ENCODE data around the gene SOWAHA. TPM values are rescaled to one million over a fixed set of nuclear protein-coding genes. Genes with fewer than 3 reads are reported as not detected.

Gene SOWAHA
- total RNA-seq, 1 donor from 2014 or later: 0.20 TPM

DNA sequence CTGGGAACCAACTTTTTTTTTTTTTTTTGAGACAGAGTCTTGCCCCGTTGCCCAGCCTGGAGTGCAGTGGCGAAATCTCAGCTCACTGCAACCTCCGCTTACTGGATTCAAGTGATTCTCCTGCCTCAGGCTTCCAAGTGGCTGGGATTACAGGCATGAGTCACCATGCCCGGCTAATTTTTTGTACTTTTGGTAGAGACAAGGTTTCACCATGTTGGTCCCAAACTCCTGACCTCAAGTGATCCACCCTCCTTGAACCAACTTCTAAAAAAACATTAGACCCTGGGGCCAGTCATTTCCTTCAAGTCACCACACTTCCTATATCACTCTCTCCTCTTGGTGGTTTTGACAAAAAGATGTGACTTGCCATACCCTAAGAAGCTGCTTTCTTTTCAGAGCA is 28.2 kb downstream of the SOWAHA start:
- Histone ChIP-seq H3K4me1 (ENCODE audit: insufficient read depth, low read length) (peaks cover 14% of the 10 kb centered on the region), H3K79me2 (ENCODE audit: insufficient read depth, low read length) (no peaks in the 10 kb centered on the region), H2AFZ (ENCODE audit: low read depth, low read length) (no peak overlapping the region), H3K9ac (ENCODE audit: low read length) (no peak overlapping the region), H3K4me3 (ENCODE audit: insufficient read depth, low read depth, low read length) (no peak overlapping the region), H3K27me3 (ENCODE audit: insufficient read depth, low read length) (no peaks in the 10 kb centered on the region), H3K4me2 (ENCODE audit: low read length) (no peak overlapping the region), H3K27ac (ENCODE audit: low read depth, low read length) (no peak overlapping the region), H3K36me3 (ENCODE audit: insufficient read depth, low read length) (no peaks in the 10 kb centered on the region), H4K20me1 (ENCODE audit: insufficient read depth, low read length) (no peaks in the 10 kb centered on the region), H3K9me3 (ENCODE audit: insufficient read depth, low read depth, low read length) (no peaks in the 10 kb centered on the region)
- Mint-ChIP-seq H3K36me3 (ENCODE audit: low read depth, unreplicated experiment) (no peaks in the 10 kb centered on the region), H3K9me3 (ENCODE audit: unreplicated experiment) (peaks cover 2% of the 10 kb centered on the region), H3K27me3 (ENCODE audit: low read depth, unreplicated experiment) (no peaks in the 10 kb centered on the region), H3K4me3 (ENCODE audit: unreplicated experiment) (no peak overlapping the region), H3K27ac (ENCODE audit: unreplicated experiment) (no peak overlapping the region), H3K4me1 (ENCODE audit: low read depth, unreplicated experiment) (peaks cover 14% of the 10 kb centered on the region)
- no peak for DNase-seq (ENCODE audit: low read depth)
- FAIRE-seq: no peak
- TF ChIP-seq EZH2 (IDR thresholded peaks at IDR 0.05; ENCODE audit: insufficient read depth, low read length) (no peak), CTCF (IDR thresholded peaks at IDR 0.05; ENCODE audit: insufficient read depth, low read depth, low read length) (no peak)

GRCh38 chr5:132848270-132848669 is 35.2 kb downstream of the SOWAHA start:
- no peaks in the 10 kb centered on the region for H3K36me3 ChIP-seq (ENCODE audit: insufficient read depth, low read length)
- no peaks in the 10 kb centered on the region for H3K27me3 ChIP-seq (ENCODE audit: insufficient read depth, low read length)
- Mint-ChIP-seq H3K36me3 (ENCODE audit: low read depth, unreplicated experiment) (no peaks in the 10 kb centered on the region), H3K4me1 (ENCODE audit: low read depth, unreplicated experiment) (peaks cover 11% of the 10 kb centered on the region), H3K9me3 (ENCODE audit: unreplicated experiment) (no peaks in the 10 kb centered on the region), H3K27me3 (ENCODE audit: low read depth, unreplicated experiment) (no peaks in the 10 kb centered on the region), H3K27ac (ENCODE audit: unreplicated experiment) (no peak overlapping the region), H3K4me3 (ENCODE audit: unreplicated experiment) (no peak overlapping the region)
- H3K4me1 ChIP-seq (ENCODE audit: insufficient read depth, low read length): no peaks in the 10 kb centered on the region
- H3K79me2 ChIP-seq (ENCODE audit: insufficient read depth, low read length): no peaks in the 10 kb centered on the region
- no peak overlapping the region for H3K4me3 ChIP-seq (ENCODE audit: insufficient read depth, low read depth, low read length)
- no peak for TF ChIP-seq CTCF (IDR thresholded peaks at IDR 0.05; ENCODE audit: insufficient read depth, low read depth, low read length)
- no peak for TF ChIP-seq EZH2 (IDR thresholded peaks at IDR 0.05; ENCODE audit: insufficient read depth, low read length)
- no peak overlapping the region for H3K27ac ChIP-seq (ENCODE audit: low read depth, low read length)
- H3K4me2 ChIP-seq (ENCODE audit: low read length): no peak overlapping the region
- H4K20me1 ChIP-seq (ENCODE audit: insufficient read depth, low read length): no peaks in the 10 kb centered on the region
- DNase-seq (ENCODE audit: low read depth): no peak
- no peak overlapping the region for H2AFZ ChIP-seq (ENCODE audit: low read depth, low read length)
- no peaks in the 10 kb centered on the region for H3K9me3 ChIP-seq (ENCODE audit: insufficient read depth, low read depth, low read length)
- FAIRE-seq: no peak
- H3K9ac ChIP-seq (ENCODE audit: low read length): no peak overlapping the region

DNA sequence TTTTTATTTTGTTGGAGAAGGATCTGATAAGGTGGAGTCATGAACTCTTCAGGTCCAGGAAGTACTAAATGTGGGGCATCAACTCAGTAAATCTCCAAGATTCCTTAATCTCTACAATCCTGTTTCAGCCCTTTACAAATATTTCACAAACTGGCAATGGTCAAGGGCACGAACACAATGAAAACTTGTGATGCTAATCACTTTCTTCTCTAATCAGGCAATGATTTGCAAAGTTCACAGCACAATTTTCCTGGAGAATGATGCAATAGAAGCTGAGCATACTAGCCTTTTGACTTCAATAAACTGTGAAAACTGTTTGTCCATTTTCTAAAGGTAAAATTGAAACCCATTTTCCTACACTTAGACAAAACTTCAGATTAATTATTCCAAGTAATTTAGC is 36.2 kb downstream of the SOWAHA start:
- Mint-ChIP-seq H3K4me1 (ENCODE audit: low read depth, unreplicated experiment) (peaks cover 11% of the 10 kb centered on the region), H3K4me3 (ENCODE audit: unreplicated experiment) (no peak overlapping the region), H3K36me3 (ENCODE audit: low read depth, unreplicated experiment) (no peaks in the 10 kb centered on the region), H3K27ac (ENCODE audit: unreplicated experiment) (peak overlapping the region; percentile 36), H3K9me3 (ENCODE audit: unreplicated experiment) (no peaks in the 10 kb centered on the region), H3K27me3 (ENCODE audit: low read depth, unreplicated experiment) (no peaks in the 10 kb centered on the region)
- H3K9ac ChIP-seq (ENCODE audit: low read length): no peak overlapping the region
- DNase-seq (ENCODE audit: low read depth) (no peak), FAIRE-seq (no peak)
- no peaks in the 10 kb centered on the region for H4K20me1 ChIP-seq (ENCODE audit: insufficient read depth, low read length)
- no peaks in the 10 kb centered on the region for H3K4me1 ChIP-seq (ENCODE audit: insufficient read depth, low read length)
- H3K36me3 ChIP-seq (ENCODE audit: insufficient read depth, low read length): no peaks in the 10 kb centered on the region
- H3K4me2 ChIP-seq (ENCODE audit: low read length): no peak overlapping the region
- H3K4me3 ChIP-seq (ENCODE audit: insufficient read depth, low read depth, low read length): no peak overlapping the region
- H3K9me3 ChIP-seq (ENCODE audit: insufficient read depth, low read depth, low read length): no peaks in the 10 kb centered on the region
- no peaks in the 10 kb centered on the region for H3K27me3 ChIP-seq (ENCODE audit: insufficient read depth, low read length)
- H2AFZ ChIP-seq (ENCODE audit: low read depth, low read length): no peak overlapping the region
- TF ChIP-seq CTCF (IDR thresholded peaks at IDR 0.05; ENCODE audit: insufficient read depth, low read depth, low read length) (no peak), EZH2 (IDR thresholded peaks at IDR 0.05; ENCODE audit: insufficient read depth, low read length) (no peak)
- H3K79me2 ChIP-seq (ENCODE audit: insufficient read depth, low read length): no peaks in the 10 kb centered on the region
- no peak overlapping the region for H3K27ac ChIP-seq (ENCODE audit: low read depth, low read length)

All from astrocyte (in vitro differentiated cells and primary cell).